Hepatocyte (in vitro differentiated cells): ENCODE measurements around the gene DSCAM. TPM values are rescaled to one million over a fixed set of nuclear protein-coding genes. Genes with fewer than 3 reads are reported as not detected.

Source experiments
- DNase-seq: peaks from one replicate; pipeline ENCODE4 v3.0.0-alpha.2; 2016; ENCODE audit warnings: low spot score
- H2AFZ ChIP-seq: fragments of 200-600 bp; sonication (generic); 2 replicates; pipeline ENCODE4 v1.6.0; 2016; ENCODE audit warnings: antibody characterized with exemption, mild to moderate bottlenecking
- H3K27ac ChIP-seq: fragments of 200-600 bp; sonication (generic); 2 replicates; pipeline ENCODE4 v1.5.1; 2016; ENCODE audit warnings: mild to moderate bottlenecking
- H3K27me3 ChIP-seq: fragments of 200-600 bp; sonication (generic); 2 replicates; pipeline ENCODE4 v1.6.1; 2016
- H3K36me3 ChIP-seq: fragments of 200-600 bp; sonication (generic); replicated peaks from 2 replicates; pipeline ENCODE4 v1.5.1; 2016; ENCODE audit warnings: low read depth; ENCODE audit not compliant: insufficient read depth
- H3K4me1 ChIP-seq: fragments of 200-600 bp; sonication (generic); 2 replicates; pipeline ENCODE4 v1.5.1; 2016; ENCODE audit warnings: mild to moderate bottlenecking, moderate library complexity; ENCODE audit not compliant: insufficient read depth
- H3K4me2 ChIP-seq: fragments of 200-600 bp; sonication (generic); 2 replicates; pipeline ENCODE4 v1.6.0; 2016
- H3K4me3 ChIP-seq: fragments of 200-600 bp; sonication (generic); 2 replicates; pipeline ENCODE4 v1.5.1; 2016; ENCODE audit warnings: mild to moderate bottlenecking
- H3K79me2 ChIP-seq: fragments of 200-600 bp; sonication (generic); 2 replicates; pipeline ENCODE4 v1.6.0; 2017; ENCODE audit warnings: mild to moderate bottlenecking
- H3K9me2 ChIP-seq: fragments of 200-600 bp; sonication (generic); replicated peaks from 2 replicates; pipeline ENCODE4 v1.6.0; 2017; ENCODE audit warnings: mild to moderate bottlenecking; ENCODE audit not compliant: insufficient read depth
- H3K9me3 ChIP-seq: fragments of 200-600 bp; sonication (generic); 2 replicates; pipeline ENCODE4 v1.5.1; 2016; ENCODE audit warnings: low read depth, mild to moderate bottlenecking
- H4K20me1 ChIP-seq: fragments of 200-600 bp; sonication (generic); 2 replicates; pipeline ENCODE4 v1.6.0; 2016; ENCODE audit warnings: mild to moderate bottlenecking; ENCODE audit not compliant: insufficient read depth, poor library complexity, severe bottlenecking
- EZH2 ChIP-seq: fragments of 200-600 bp; sonication (generic); IDR thresholded peaks from 2 replicates; pipeline ENCODE4 v1.6.1; 2016; ENCODE audit warnings: antibody characterized with exemption, mild to moderate bottlenecking, borderline replicate concordance
- EZH2phosphoT487 ChIP-seq: fragments of 200-600 bp; sonication (generic); IDR thresholded peaks from one replicate; pipeline ENCODE4 v1.6.1; 2018; ENCODE audit warnings: antibody characterized with exemption, mild to moderate bottlenecking, low read depth, moderate library complexity; ENCODE audit not compliant: unreplicated experiment, severe bottlenecking
- WGBS: methylation state at CpG from one replicate; pipeline ENCODE4 v1.1.6; 2016; ENCODE audit warnings: low lambda C conversion rate; ENCODE audit errors: missing lambda C conversion rate; 5-methylcytosine and 5-hydroxymethylcytosine counted together
- polyA plus RNA-seq: library from polyadenylated mRNA; unstranded; fragments of >200 nt; fragmentation: Nextera tagmentation; extraction: Ambion mirVana; gene quantifications from 2 replicates; pipeline ENCODE4 v1.2.1, GENCODE V29; 2016
- total RNA-seq: library from RNA; depleted of rRNA; stranded (reverse); fragments of >200 nt; gene quantifications from 2 replicates; pipeline ENCODE4 v1.2.3, GENCODE V29; 2014
- TF ChIP-seq, protein P1 (sequence below): fragments of 200-600 bp; sonication (generic); IDR thresholded peaks from 2 replicates; pipeline ENCODE4 v1.5.1; 2016; ENCODE audit warnings: antibody characterized with exemption, mild to moderate bottlenecking; ENCODE audit not compliant: poor library complexity

DSCAM gene
- total and polyA plus RNA-seq, 2 experiments from 2014 or later = 0.33 TPM; not detected in 1

DNA sequence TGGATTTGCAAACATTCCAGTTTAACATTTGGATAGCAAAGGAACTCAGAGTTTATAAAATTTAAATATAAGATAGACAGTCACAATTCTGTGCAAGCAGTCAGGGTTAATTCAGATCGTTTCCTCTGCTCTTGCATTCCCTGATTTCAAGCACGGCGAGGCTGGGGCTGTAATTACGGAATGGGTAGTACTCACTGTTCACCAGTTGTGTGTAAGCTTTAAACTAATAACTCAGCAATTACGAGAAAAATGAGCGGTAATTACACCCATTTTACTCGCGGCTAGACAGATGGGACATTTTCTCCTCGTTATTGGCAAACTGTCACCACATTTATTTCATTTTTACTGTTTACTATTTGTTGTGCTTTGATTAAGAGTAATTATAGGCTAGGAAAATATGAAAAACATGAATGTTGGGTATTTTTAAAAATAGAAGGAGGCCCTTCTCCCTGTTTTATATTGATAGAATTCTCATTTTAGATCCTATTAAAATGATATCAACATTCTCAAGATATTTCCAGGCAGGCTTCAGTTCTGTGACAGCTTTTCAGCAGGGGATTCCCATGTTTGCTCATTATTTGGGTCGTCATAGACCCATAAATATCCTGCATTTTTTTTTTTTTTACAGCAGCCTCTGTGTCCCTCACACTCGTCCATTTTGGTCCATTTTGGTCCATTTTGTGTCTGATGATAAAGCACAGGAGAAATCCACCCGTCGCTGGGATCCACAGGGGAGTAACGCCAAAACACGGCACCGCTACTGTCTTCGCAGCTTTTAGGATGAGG lies 208.3 kb downstream of the DSCAM start:
- no peak overlapping the region for H3K4me2 ChIP-seq
- no peaks in the 10 kb centered on the region for H3K36me3 ChIP-seq
- no peak overlapping the region for H3K27ac ChIP-seq
- H3K9me3 ChIP-seq = no peaks in the 10 kb centered on the region
- H3K9me2 ChIP-seq = no peaks in the 10 kb centered on the region
- no peaks in the 10 kb centered on the region for H4K20me1 ChIP-seq
- no peaks in the 10 kb centered on the region for H3K4me1 ChIP-seq
- no peak overlapping the region for H2AFZ ChIP-seq
- no peak for TF ChIP-seq EZH2
- no peak for DNase-seq
- 84% methylated on average over 17 of the region's 17 CpGs for WGBS
- H3K27me3 ChIP-seq = no peaks in the 10 kb centered on the region
- no peaks in the 10 kb centered on the region for H3K79me2 ChIP-seq
- H3K4me3 ChIP-seq = no peak overlapping the region

DNA sequence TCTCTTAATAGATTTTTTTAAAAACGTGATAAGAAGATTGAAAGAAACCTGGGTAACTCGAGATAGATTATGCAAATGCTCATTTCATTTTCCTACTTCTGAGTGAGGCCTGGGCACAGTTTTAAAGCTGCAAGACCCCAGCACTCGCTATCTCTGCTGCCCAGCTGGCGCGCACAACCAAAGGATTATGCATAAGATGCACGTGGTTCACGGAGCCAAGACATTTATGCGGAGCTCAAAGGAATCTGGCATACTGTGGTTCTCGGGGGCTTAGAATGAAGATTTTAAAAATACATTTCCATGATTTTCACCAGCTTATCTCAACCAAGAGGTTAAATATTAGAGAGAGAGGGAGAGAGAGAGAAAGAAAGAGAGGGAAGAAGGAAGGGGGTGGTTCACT lies 210.9 kb downstream of the DSCAM start:
- no peaks in the 10 kb centered on the region for H3K36me3 ChIP-seq
- TF ChIP-seq EZH2phosphoT487 = no peak
- TF ChIP-seq EZH2 = no peak
- TF ChIP-seq, protein P1, sequence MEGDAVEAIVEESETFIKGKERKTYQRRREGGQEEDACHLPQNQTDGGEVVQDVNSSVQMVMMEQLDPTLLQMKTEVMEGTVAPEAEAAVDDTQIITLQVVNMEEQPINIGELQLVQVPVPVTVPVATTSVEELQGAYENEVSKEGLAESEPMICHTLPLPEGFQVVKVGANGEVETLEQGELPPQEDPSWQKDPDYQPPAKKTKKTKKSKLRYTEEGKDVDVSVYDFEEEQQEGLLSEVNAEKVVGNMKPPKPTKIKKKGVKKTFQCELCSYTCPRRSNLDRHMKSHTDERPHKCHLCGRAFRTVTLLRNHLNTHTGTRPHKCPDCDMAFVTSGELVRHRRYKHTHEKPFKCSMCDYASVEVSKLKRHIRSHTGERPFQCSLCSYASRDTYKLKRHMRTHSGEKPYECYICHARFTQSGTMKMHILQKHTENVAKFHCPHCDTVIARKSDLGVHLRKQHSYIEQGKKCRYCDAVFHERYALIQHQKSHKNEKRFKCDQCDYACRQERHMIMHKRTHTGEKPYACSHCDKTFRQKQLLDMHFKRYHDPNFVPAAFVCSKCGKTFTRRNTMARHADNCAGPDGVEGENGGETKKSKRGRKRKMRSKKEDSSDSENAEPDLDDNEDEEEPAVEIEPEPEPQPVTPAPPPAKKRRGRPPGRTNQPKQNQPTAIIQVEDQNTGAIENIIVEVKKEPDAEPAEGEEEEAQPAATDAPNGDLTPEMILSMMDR = no peak
- H4K20me1 ChIP-seq = no peaks in the 10 kb centered on the region
- H3K9me2 ChIP-seq = no peaks in the 10 kb centered on the region
- DNase-seq = no peak
- no peak overlapping the region for H3K4me3 ChIP-seq
- H3K27ac ChIP-seq = no peak overlapping the region
- H3K9me3 ChIP-seq = no peaks in the 10 kb centered on the region
- no peaks in the 10 kb centered on the region for H3K79me2 ChIP-seq
- H3K4me2 ChIP-seq = no peak overlapping the region
- no peak overlapping the region for H2AFZ ChIP-seq
- no peaks in the 10 kb centered on the region for H3K4me1 ChIP-seq
- WGBS = 80% methylated on average over 9 of the region's 9 CpGs
- no peaks in the 10 kb centered on the region for H3K27me3 ChIP-seq

GRCh38 chr21:40635391-40635790 lies 211.6 kb downstream of the DSCAM start:
- Histone ChIP-seq H3K27ac (no peak overlapping the region), H3K27me3 (no peaks in the 10 kb centered on the region), H3K79me2 (no peaks in the 10 kb centered on the region), H3K4me2 (no peak overlapping the region), H2AFZ (no peak overlapping the region), H3K4me3 (no peak overlapping the region), H3K4me1 (no peaks in the 10 kb centered on the region), H4K20me1 (no peaks in the 10 kb centered on the region), H3K9me2 (no peaks in the 10 kb centered on the region), H3K36me3 (no peaks in the 10 kb centered on the region), H3K9me3 (no peaks in the 10 kb centered on the region)
- DNase-seq = no peak
- TF ChIP-seq EZH2phosphoT487 (no peak), EZH2 (no peak)
- TF ChIP-seq, protein P1 = no peak
- WGBS = 84% methylated on average over 4 of the region's 4 CpGs

DNA sequence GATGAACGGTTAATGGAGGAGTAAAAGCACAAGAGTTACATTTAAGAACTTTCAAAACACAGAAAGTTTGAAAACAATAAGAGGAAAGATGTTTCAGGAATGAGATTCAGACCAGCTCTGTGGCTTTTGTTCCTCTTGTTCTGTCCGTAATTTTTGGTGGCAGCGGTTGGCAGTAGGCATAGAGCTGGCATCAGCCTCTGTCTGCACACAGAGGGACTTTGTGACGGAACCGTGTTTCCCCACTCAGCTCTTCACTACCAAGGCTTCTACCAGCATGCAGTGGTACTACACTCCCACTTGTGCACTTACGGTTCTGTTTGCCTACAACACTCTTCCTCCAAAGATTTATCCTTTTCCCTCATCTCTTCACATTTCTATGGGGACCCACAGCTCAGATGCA lies 212.8 kb downstream of the DSCAM start:
- Histone ChIP-seq H3K9me2 (no peaks in the 10 kb centered on the region), H3K79me2 (no peaks in the 10 kb centered on the region), H3K4me3 (no peak overlapping the region), H2AFZ (no peak overlapping the region), H3K4me2 (no peak overlapping the region), H3K9me3 (no peaks in the 10 kb centered on the region), H3K36me3 (no peaks in the 10 kb centered on the region), H3K4me1 (no peaks in the 10 kb centered on the region), H3K27ac (no peak overlapping the region), H3K27me3 (no peaks in the 10 kb centered on the region), H4K20me1 (no peaks in the 10 kb centered on the region)
- WGBS = 92% methylated on average over 6 of the region's 6 CpGs
- TF ChIP-seq EZH2 = no peak
- TF ChIP-seq, protein P1 = no peak
- no peak for TF ChIP-seq EZH2phosphoT487
- no peak for DNase-seq
